Vagina (tissue), 2 donors: ENCODE results near the gene PXDN.

Experiments
- POLR2A ChIP-seq, 2 donors: fragments of 450-650 bp; IDR thresholded peaks; one replicate each; pipeline ENCODE4 v1.6.1; 2017; ENCODE audit warnings: antibody characterized with exemption in 2 of 2, mild to moderate bottlenecking in 2 of 2, moderate library complexity in 2 of 2
- POLR2AphosphoS5 ChIP-seq, 2 donors: sonication (generic); formaldehyde crosslinking; IDR thresholded peaks; one replicate each; pipeline ENCODE4 v1.9.0; 2017; ENCODE audit warnings: antibody characterized with exemption in 2 of 2, mild to moderate bottlenecking in 2 of 2, low read depth in 1 of 2; ENCODE audit not compliant: insufficient read depth in 1 of 2
- TF ChIP-seq, protein P1 (sequence below), 3 experiments: fragments of 450-650 bp in 2 of 3; fragments of 200-600 bp in 1 of 3; sonication (generic) in 1 of 3; IDR thresholded peaks; one replicate each; pipeline ENCODE4 v1.5.1; 2017 to 2019; ENCODE audit warnings: antibody characterized with exemption in 3 of 3, mild to moderate bottlenecking in 2 of 3, moderate library complexity in 2 of 3

DNA sequence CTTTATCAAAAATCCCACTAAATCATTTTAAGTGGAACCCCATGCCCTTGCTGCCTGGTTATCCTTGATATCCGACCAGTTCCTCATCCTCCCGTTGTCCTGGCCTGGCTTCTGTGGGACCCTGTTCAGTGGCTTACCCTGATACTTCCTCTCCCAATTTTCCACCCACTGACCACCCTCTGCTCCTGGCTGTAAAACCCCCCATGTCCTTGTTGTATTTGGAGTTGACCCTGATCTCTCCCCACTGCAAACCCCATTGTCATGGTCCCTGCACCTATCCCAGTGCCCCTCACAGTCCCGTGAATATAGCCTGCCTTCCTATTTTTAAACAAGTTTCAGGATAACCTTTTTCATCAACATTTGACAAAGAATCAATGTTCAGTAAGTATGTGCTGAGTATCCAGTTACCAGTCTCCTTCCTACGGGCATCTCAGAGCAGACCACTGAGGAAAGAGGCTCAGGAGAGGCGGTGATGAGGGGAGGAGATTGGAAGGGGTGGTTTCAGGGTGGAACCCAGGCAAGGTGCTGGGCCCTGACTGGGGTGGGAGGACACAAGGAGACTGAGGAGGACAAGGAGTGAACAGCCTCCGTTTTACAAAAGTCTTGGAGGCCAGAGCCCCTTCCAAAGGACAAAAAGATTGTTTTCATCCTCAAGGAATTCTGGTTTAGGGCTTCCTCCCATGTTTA, 131.8 kb downstream of the PXDN start:
- TF ChIP-seq, protein P1, sequence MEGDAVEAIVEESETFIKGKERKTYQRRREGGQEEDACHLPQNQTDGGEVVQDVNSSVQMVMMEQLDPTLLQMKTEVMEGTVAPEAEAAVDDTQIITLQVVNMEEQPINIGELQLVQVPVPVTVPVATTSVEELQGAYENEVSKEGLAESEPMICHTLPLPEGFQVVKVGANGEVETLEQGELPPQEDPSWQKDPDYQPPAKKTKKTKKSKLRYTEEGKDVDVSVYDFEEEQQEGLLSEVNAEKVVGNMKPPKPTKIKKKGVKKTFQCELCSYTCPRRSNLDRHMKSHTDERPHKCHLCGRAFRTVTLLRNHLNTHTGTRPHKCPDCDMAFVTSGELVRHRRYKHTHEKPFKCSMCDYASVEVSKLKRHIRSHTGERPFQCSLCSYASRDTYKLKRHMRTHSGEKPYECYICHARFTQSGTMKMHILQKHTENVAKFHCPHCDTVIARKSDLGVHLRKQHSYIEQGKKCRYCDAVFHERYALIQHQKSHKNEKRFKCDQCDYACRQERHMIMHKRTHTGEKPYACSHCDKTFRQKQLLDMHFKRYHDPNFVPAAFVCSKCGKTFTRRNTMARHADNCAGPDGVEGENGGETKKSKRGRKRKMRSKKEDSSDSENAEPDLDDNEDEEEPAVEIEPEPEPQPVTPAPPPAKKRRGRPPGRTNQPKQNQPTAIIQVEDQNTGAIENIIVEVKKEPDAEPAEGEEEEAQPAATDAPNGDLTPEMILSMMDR (IDR thresholded peaks at IDR 0.05), result no peak
- TF ChIP-seq POLR2AphosphoS5 (IDR thresholded peaks at IDR 0.05; ENCODE audit: insufficient read depth in 1 of 2, low read depth in 1 of 2) (no peak), POLR2A (IDR thresholded peaks at IDR 0.05) (no peak)
